Pulmonary artery endothelial cell (primary cell): ENCODE results near the gene ZNF532. TPM values are rescaled to one million over a fixed set of nuclear protein-coding genes. Genes with fewer than 3 reads are reported as not detected.

ENCODE experiments used
- DNase-seq: peaks from one replicate; pipeline ENCODE4 v3.0.0-alpha.2; 2011; ENCODE audit warnings: low read depth, low spot score
- total RNA-seq: library from RNA; depleted of rRNA; stranded (reverse); fragments of >200 nt; gene quantifications from 2 replicates; pipeline ENCODE4 v1.2.3, GENCODE V29; 2014

ZNF532 gene
- total RNA-seq, 1 donor from 2014 or later = 44.0 TPM

GRCh38 chr18:59029663-59030429, 165.2 kb downstream of the ZNF532 start:
- DNase-seq = no peak

GRCh38 chr18:59032308-59032707, 167.6 kb downstream of the ZNF532 start:
- no peak for DNase-seq

- DNase-seq = no peak
Measured at GRCh38 chr18:59033359-59033758, 168.7 kb downstream of the ZNF532 start.

- DNase-seq = no peak
Measured at GRCh38 chr18:59033974-59034373, 169.3 kb downstream of the ZNF532 start.

GRCh38 chr18:59035591-59035990, 170.9 kb downstream of the ZNF532 start:
- no peak for DNase-seq

Other genes starting within 250 kb of the ZNF532 start
- gene ALPK2, start 235.8 kb upstream of the ZNF532 start, total RNA-seq = not detected in 2 replicates
- 9.2 and 17.6 TPM in 2 replicates for gene MALT1, start 193.4 kb upstream of the ZNF532 start, total RNA-seq